Measurements from ENCODE around the gene ATP6V1B1. TPM values are rescaled to one million over a fixed set of nuclear protein-coding genes. Genes with fewer than 3 reads are reported as not detected.

ATP6V1B1 gene
- total RNA-seq, 1 experiment from 2014 or later = not detected

DNA sequence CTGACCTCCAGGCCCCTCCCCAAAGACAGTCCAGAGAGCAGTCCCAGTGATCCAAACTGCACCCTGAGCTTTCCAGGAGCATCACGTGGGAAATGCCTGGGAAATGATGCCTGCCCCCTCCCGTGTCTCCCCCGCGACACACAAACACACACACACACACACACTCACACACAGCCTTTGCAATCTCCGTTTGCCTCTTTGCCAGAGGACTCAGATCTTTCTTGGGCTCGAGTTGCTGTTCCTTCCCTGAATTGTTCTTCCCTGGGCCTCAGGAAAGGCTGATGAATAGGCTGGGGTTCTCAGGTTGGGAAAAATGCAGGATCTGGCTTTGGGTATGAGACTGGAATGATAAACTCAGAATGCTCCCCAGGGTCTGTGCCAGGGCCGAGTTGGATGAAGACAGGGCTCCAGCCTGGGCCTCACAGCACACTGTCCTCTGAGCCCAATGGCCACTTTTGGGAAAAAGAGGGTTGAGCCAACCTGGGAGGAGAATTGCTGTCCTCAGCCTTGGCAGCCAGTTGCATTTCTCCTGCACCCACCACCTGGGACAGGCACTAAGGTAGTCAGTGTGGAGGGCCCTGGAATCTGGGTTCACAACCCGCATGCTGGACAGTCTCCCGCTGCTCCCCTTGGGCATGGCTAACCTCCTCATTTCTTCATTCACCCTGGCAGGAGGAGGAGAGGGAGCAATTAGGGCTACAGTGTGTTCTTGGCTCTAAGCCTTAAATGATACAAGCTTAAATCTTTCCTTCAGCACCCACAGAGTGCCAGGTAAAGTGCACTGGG lies 43.9 kb upstream of the ATP6V1B1 start (continued):
- TF ChIP-seq CREM (CRISPR knock-in tag; IDR thresholded peaks at IDR 0.05) (no peak), GRHL2 (CRISPR knock-in tag; IDR thresholded peaks at IDR 0.05; ENCODE audit: insufficient replicate concordance, severe bottlenecking) (no peak)
- TF ChIP-seq, protein P1, sequence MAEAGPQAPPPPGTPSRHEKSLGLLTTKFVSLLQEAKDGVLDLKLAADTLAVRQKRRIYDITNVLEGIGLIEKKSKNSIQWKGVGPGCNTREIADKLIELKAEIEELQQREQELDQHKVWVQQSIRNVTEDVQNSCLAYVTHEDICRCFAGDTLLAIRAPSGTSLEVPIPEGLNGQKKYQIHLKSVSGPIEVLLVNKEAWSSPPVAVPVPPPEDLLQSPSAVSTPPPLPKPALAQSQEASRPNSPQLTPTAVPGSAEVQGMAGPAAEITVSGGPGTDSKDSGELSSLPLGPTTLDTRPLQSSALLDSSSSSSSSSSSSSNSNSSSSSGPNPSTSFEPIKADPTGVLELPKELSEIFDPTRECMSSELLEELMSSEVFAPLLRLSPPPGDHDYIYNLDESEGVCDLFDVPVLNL (CRISPR knock-in tag; IDR thresholded peaks at IDR 0.05; ENCODE audit: borderline replicate concordance, low read depth) = no peak

DNA sequence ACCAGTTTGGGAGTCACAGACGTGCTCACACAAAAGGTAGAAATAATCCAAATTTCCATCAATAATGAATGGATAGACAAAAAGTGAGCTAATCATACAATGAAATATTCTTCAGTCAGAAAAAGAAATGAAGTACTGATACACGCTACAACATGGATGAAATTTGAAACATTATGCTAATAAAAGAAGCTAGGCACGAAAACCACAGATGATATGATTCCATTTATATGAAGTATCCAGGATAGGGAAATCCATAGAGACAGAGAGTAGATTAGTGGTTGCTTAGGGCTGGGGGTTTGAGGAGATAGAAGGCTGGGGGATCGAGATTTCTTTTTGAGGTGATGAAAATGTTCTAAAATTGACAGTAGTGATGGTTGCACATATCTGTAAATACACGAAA lies 43.0 kb upstream of the ATP6V1B1 start:
- ChIA-PET POLR2A (no interaction called here), CTCF (interaction anchor here (1.2 to 2.0 kb wide), 2 partner anchors 22 to 56 kb away, joined by 3 to 5 read pairs; no protein-coding TSS in a partner anchor)
- no peak for DNase-seq (ENCODE audit: low spot score)

More for the DNA sequence above, 43.0 kb upstream of the ATP6V1B1 start:
- Mint-ChIP-seq H3K27ac (no peak overlapping the region), H3K4me3 (no peak overlapping the region), H3K9me3 (no peaks in the 10 kb centered on the region), H3K27me3 (ENCODE audit: low read depth) (peaks cover 100% of the 10 kb centered on the region), H3K36me3 (no peaks in the 10 kb centered on the region; the same call in 1 of the 2 replicates), H3K4me1 (peaks cover 46% of the 10 kb centered on the region)
- ATAC-seq = no peak
- TF ChIP-seq, protein P2, sequence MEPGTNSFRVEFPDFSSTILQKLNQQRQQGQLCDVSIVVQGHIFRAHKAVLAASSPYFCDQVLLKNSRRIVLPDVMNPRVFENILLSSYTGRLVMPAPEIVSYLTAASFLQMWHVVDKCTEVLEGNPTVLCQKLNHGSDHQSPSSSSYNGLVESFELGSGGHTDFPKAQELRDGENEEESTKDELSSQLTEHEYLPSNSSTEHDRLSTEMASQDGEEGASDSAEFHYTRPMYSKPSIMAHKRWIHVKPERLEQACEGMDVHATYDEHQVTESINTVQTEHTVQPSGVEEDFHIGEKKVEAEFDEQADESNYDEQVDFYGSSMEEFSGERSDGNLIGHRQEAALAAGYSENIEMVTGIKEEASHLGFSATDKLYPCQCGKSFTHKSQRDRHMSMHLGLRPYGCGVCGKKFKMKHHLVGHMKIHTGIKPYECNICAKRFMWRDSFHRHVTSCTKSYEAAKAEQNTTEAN (CRISPR knock-in tag; IDR thresholded peaks at IDR 0.05) = no peak
- TF ChIP-seq, protein P3, sequence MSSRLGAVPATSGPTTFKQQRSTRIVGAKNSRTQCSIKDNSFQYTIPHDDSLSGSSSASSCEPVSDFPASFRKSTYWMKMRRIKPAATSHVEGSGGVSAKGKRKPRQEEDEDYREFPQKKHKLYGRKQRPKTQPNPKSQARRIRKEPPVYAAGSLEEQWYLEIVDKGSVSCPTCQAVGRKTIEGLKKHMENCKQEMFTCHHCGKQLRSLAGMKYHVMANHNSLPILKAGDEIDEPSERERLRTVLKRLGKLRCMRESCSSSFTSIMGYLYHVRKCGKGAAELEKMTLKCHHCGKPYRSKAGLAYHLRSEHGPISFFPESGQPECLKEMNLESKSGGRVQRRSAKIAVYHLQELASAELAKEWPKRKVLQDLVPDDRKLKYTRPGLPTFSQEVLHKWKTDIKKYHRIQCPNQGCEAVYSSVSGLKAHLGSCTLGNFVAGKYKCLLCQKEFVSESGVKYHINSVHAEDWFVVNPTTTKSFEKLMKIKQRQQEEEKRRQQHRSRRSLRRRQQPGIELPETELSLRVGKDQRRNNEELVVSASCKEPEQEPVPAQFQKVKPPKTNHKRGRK (CRISPR knock-in tag; IDR thresholded peaks at IDR 0.05; ENCODE audit: borderline replicate concordance) = no peak
- TF ChIP-seq GTF2I (CRISPR knock-in tag; conservative IDR thresholded peaks at IDR 0.05) = no peak
- TF ChIP-seq, protein P4, sequence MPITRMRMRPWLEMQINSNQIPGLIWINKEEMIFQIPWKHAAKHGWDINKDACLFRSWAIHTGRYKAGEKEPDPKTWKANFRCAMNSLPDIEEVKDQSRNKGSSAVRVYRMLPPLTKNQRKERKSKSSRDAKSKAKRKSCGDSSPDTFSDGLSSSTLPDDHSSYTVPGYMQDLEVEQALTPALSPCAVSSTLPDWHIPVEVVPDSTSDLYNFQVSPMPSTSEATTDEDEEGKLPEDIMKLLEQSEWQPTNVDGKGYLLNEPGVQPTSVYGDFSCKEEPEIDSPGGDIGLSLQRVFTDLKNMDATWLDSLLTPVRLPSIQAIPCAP (CRISPR knock-in tag; IDR thresholded peaks at IDR 0.05) = no peak
- TF ChIP-seq ZNF138 (CRISPR knock-in tag; conservative IDR thresholded peaks at IDR 0.05) = no peak
- TF ChIP-seq, protein P5, sequence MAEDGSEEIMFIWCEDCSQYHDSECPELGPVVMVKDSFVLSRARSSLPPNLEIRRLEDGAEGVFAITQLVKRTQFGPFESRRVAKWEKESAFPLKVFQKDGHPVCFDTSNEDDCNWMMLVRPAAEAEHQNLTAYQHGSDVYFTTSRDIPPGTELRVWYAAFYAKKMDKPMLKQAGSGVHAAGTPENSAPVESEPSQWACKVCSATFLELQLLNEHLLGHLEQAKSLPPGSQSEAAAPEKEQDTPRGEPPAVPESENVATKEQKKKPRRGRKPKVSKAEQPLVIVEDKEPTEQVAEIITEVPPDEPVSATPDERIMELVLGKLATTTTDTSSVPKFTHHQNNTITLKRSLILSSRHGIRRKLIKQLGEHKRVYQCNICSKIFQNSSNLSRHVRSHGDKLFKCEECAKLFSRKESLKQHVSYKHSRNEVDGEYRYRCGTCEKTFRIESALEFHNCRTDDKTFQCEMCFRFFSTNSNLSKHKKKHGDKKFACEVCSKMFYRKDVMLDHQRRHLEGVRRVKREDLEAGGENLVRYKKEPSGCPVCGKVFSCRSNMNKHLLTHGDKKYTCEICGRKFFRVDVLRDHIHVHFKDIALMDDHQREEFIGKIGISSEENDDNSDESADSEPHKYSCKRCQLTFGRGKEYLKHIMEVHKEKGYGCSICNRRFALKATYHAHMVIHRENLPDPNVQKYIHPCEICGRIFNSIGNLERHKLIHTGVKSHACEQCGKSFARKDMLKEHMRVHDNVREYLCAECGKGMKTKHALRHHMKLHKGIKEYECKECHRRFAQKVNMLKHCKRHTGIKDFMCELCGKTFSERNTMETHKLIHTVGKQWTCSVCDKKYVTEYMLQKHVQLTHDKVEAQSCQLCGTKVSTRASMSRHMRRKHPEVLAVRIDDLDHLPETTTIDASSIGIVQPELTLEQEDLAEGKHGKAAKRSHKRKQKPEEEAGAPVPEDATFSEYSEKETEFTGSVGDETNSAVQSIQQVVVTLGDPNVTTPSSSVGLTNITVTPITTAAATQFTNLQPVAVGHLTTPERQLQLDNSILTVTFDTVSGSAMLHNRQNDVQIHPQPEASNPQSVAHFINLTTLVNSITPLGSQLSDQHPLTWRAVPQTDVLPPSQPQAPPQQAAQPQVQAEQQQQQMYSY (CRISPR knock-in tag; IDR thresholded peaks at IDR 0.05) = no peak
- no peak for TF ChIP-seq FOXJ3 (CRISPR knock-in tag; IDR thresholded peaks at IDR 0.05; ENCODE audit: borderline replicate concordance)
- TF ChIP-seq, protein P6, sequence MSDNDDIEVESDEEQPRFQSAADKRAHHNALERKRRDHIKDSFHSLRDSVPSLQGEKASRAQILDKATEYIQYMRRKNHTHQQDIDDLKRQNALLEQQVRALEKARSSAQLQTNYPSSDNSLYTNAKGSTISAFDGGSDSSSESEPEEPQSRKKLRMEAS (CRISPR knock-in tag; IDR thresholded peaks at IDR 0.05) = no peak
- no peak for TF ChIP-seq ESRRA (CRISPR knock-in tag; IDR thresholded peaks at IDR 0.05; ENCODE audit: borderline replicate concordance)
- no peak for TF ChIP-seq RORB (CRISPR knock-in tag; IDR thresholded peaks at IDR 0.05)
- TF ChIP-seq EMX1 (CRISPR knock-in tag; IDR thresholded peaks at IDR 0.05) = no peak
- no peak for TF ChIP-seq ZNF396 (CRISPR knock-in tag; IDR thresholded peaks at IDR 0.05; ENCODE audit: borderline replicate concordance)
- TF ChIP-seq, protein P7, sequence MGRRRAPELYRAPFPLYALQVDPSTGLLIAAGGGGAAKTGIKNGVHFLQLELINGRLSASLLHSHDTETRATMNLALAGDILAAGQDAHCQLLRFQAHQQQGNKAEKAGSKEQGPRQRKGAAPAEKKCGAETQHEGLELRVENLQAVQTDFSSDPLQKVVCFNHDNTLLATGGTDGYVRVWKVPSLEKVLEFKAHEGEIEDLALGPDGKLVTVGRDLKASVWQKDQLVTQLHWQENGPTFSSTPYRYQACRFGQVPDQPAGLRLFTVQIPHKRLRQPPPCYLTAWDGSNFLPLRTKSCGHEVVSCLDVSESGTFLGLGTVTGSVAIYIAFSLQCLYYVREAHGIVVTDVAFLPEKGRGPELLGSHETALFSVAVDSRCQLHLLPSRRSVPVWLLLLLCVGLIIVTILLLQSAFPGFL (CRISPR knock-in tag; IDR thresholded peaks at IDR 0.05; ENCODE audit: borderline replicate concordance) = no peak
- no peak for TF ChIP-seq SMAD3 (CRISPR knock-in tag; IDR thresholded peaks at IDR 0.05; ENCODE audit: borderline replicate concordance)
- TF ChIP-seq FOXP1 (CRISPR knock-in tag; IDR thresholded peaks at IDR 0.05; ENCODE audit: borderline replicate concordance) = no peak
- no peak for TF ChIP-seq PRRX2 (CRISPR knock-in tag; IDR thresholded peaks at IDR 0.05)
- no peak for TF ChIP-seq ELF4 (CRISPR knock-in tag; IDR thresholded peaks at IDR 0.05; ENCODE audit: low read depth)
- TF ChIP-seq, protein P8, sequence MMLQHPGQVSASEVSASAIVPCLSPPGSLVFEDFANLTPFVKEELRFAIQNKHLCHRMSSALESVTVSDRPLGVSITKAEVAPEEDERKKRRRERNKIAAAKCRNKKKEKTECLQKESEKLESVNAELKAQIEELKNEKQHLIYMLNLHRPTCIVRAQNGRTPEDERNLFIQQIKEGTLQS (CRISPR knock-in tag; conservative IDR thresholded peaks at IDR 0.05) = no peak
- no peak for TF ChIP-seq RELA (CRISPR knock-in tag; IDR thresholded peaks at IDR 0.05; ENCODE audit: borderline replicate concordance)
- no peak for TF ChIP-seq MYBL2 (CRISPR knock-in tag; IDR thresholded peaks at IDR 0.05)
